Measurements from ENCODE around the gene HPS5.
A peak's percentile ranks its signal among the peaks of the same experiment; 100 is the strongest.
"Not testable (repeated sequence)": the region's sequence is repeated elsewhere in the genome, so short reads cannot be mapped to it uniquely, and the experiment has no call there.

The HPS5 gene

GRCh38 chr11:18321969-18322711 lies at the start of gene HPS5, which contains the start of gene GTF2H1:
Gene HPS5 (minus strand): TSS chr11:18322140. CDS start chr11:18317858, 4,282 bp downstream.
Gene GTF2H1 (plus strand): TSS chr11:18322567. CDS start chr11:18333075, 10,508 bp downstream.
- peak; percentile 94 for DNase-seq

DNA sequence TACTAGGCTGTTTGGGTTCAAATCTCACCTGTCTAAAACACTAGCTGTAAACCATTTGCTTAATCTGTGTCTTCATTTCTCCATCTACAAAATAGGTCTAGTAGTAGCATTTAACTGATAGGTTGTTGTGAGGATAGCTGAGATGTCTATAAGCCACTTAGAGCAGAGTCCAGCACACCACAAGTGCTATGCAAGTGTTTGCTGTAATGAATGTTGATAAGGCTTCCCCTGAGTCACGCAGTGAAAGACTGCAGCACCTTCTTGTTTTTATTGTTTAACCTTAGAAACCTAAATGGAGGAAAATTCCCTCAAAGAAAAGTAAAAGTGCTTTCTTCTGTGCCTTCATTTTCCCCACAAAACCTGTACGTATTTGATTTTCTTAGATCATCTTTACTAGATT lies 49.3 kb upstream of the HPS5 start:
- no peak for DNase-seq

DNA sequence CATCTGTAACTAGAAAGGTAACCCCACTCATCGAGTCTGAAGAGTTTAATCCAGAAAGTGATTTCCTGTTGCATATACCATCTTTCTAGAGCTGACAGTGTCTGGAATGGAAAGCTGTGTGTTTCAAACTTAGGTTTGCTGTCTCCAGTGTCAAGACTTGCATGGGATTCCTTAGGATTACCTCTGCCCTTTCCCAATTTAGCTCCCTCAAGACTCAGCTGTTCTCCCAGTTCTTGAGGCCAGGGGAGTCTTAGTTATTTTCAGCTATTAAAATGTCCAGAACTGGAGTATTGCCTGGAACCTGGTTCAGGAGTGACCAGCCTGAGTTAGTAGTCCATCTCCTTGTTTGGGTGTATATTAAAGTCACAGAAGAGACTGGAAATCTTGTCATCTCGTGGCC lies 47.5 kb upstream of the HPS5 start:
- DNase-seq, result no peak

- DNase-seq, result no peak
These were observed 46.3 kb upstream of the HPS5 start for GRCh38 chr11:18368221-18368620.

GRCh38 chr11:18367431-18367830 lies 45.5 kb upstream of the HPS5 start:
- no peak for DNase-seq

- DNase-seq, result no peak
These were observed 44.3 kb upstream of the HPS5 start for GRCh38 chr11:18366286-18366685.

DNA sequence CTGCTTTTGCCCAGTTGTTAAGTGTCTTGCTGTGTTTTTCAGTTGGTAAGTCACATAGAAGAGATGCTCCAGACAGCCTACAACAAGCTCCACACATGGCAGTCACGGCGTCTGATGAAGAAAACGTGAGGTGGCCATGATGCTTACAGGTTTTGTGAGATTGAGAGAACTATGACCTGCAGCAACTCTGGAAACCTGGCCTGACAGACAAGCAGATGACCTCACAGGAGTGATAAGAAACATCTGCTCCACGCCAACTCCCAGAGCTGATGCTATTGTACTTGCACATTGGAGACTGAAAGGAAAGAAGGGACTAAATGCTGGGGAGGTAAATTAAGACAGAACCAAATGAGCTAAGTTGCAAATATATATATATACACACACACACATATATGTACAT lies 43.8 kb upstream of the HPS5 start:
- DNase-seq, result no peak

DNA sequence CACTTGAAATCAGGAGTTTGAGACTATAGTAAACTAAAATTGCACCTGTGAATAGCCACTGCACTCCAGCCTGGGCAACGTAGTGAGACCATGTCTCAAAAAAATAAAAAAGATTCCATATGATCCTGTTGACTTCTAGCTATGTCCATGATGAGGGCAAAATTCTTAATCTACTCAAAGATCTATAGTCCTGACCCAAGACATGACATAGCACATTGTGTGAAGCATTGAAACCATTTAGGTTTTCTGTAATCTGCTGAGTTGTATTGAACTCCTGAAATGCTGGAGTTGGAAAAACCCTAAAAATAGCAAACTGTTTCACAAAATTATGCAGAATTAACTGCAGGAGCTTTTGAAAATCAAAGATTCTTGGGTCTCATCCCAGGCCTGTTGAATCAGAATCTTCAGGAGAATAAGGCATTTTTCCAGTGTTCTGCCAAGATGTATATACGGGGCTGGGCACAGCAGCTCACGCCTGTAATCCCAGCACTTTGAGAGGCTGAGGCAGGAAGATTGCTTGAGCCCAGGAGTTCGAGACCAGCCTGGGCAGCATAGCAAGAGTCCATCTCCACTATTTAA lies 42.6 kb upstream of the HPS5 start:
- no peak for DNase-seq

DNA sequence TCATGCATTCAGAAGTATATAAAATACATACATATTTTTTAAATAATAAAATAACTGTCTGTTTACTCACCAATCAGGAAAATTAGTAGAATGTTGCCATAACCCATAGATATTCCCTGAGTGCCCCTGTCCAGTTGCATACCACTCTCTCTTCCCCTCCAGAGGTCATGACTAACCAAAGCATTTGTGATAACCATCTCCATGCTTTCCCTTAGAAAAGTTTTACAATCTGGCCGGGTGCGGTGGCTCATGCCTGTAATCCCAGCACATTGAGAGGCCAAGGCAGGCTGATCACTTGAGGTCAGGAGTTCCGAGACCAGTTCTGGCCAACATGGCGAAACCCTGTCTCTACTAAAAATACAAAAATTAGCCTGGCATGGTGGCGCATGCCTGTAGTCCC lies 39.2 kb upstream of the HPS5 start:
- no peak for DNase-seq

DNA sequence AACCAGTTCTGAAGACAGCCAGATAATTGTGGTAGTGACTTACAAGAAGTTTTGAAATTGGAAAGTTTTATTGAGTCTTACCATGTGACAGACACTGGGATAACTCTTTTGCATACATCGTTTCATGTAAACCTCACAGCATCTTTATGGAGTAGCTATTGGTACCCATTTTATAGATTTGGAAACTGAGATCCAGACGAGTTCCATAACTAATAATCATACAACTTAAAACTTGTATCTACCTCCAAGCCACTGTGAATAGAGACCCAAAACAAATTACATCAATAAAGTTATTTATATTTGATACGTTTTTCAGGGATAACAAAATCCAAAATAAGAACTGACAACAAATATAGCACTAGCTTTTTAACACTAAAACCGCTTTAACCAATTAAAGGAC lies 36.7 kb upstream of the HPS5 start:
- DNase-seq, result no peak

- DNase-seq, result no peak
These were observed 30.6 kb upstream of the HPS5 start for GRCh38 chr11:18352581-18352980.

DNA sequence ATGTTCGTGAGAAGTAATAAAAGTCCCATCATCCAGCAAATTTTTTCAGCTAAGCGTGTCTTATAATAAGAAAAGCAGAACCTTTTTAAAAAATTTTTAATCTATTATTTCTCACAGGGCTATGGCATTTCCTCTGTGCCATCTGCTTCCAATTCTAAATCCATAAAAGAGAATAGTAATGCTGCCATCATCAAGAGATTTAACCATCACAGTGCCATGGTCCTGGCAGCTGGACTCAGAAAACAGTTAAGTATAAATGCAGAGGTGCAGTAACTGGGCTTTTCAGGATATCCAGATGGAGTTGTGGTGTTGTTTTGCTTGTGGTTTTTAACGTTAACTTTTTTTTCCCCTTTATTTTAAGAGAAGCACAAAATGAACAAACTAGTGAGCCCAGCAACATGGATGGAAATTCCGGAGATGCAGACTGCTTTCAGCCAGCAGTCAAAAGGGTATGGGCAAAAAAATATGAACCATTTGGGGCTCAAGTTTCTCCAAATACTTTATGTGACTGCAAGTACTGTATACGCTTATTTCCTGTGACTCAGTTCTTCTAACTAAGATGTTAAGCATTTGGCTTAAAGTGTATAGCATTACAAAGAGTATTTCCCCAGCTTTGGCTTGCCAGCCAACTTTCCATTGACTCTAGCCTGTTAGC lies 25.7 kb upstream of the HPS5 start:
- no peak for DNase-seq

DNA sequence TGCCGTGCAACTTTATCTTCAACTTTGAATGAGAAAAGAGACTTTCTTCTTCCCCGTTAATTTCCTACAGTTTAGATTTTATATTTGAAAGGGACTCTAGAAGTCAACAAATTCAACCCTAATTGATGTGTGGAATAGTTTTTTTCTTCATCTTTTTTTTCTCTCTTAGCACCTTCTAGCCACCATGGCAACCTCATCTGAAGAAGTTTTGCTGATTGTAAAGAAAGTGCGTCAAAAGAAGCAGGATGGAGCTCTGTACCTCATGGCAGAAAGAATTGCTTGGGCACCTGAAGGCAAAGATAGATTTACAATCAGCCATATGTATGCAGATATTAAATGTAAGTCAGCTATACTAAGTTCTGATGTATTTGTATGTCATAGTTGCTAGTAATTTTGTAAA lies 11.0 kb upstream of the HPS5 start:
- DNase-seq, result no peak

- DNase-seq, result no peak
These were observed 10.4 kb upstream of the HPS5 start for GRCh38 chr11:18332302-18332701.

DNA sequence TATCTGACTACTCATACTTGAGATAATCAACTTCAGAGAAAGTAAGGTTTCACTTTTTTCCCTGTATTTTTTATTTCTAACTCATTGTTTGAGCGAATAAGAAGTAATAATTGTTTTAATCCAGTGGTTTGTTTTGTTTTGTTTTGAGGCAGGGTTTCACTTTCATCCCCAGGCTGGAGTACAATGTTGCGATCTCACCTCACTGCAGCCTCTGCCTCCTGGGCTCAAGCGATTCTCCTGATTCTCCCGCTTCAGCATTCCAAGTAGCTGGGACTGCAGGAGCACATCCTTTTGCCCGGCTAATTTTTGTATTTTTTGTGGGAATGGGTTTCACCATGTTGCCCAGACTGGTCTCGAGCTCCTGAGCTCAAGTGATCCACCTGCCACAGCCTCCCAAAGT lies 9.0 kb upstream of the HPS5 start:
- no peak for DNase-seq

- DNase-seq, result no peak
These were observed 7.4 kb upstream of the HPS5 start for GRCh38 chr11:18329196-18329870.

GRCh38 chr11:18324381-18324780 lies 2.4 kb upstream of the HPS5 start:
- no peak for DNase-seq

DNA sequence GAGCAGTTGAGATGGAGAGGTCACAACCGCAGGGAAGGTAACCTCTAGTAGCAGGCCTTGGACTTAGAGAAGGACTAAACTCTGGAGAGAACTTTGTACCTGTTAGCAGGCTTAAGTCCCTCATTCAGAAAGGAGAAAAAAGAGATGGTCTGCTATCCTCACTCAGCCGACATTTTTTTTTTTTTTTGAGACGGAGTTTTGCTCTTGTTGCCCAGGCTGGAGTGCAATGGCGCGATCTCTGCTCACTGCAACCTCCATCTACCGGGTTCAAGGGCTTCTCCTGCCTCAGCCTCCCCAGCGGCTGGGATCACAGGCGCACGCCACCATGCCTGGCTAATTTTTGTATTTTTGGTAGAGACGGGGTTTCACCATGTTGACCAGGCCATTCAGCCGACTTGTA lies 1.9 kb upstream of the HPS5 start:
- not testable (repeated sequence) for DNase-seq

DNA sequence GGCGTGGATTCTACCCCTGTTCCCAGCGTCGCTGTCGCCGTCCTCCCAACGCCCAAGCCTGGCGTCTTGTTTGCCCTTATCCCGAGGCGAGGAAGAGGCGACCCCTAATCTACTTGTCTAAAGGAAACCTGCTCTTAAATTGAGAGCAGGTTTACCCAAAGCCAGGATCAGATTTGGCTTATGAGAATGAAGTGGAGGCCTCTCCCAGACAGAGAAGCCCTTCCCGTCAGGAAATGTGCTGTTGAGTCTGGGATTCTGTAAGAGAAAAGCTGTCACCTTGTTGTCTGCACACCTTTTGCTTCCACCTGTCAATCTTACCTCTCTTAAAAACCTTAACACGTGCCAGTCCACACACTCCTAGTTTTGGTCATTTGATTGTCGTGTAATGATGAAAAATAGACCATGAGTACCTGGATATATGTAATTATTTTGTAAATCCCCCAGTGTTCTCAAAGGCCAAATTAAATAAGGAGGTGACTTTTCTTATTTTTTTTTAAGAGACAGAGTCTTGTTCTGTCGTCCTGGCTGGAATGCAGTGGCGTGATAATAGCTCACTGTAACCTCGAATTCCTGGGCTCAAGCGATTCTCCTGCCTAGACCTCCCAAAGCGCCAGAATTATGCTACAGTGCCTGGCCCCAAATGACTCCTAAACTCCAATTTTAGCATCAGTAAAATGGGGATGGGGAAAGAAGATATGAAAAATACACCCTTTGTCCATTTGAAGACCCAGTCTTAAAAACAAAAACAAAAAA lies 1.1 kb upstream of the HPS5 start:
- DNase-seq, result no peak

DNA sequence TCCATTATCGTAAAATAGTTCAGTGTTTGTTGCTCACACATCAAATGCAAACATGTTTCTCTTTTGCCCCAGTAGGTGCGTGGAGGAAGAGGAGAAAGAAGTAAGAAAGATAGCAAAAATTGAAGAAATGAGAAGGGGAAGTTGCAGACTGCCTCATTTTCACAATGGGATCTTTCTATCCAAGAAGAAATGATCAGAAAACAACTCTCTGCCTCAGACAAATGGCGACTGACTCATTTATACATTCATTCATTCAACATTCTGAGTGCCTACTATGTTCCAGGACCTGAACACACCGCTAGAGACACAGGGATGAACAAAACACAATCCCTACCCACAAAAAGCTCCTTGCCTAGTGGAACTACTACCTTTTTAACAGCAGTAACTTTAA lies 367 bp downstream of the HPS5 start:
- peak; percentile 35 for DNase-seq

DNA sequence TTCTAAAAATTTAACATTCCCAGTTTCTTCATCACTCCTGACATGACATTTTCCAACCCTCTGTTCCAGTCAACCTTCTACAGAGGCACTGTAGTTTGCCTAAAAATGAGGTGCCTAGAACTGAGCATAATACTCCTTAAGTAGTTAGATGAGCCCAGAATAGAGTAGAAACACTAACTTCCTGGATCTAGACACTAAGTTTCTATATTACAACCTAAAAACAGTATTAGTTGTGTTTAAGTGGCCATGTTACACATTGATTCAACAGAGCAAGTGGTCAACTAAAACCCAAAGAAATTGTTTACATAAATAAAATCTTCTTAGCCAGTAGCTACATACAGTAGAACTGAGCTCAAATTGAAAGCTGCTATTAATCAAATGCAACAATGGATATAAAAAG lies 1.3 kb downstream of the HPS5 start:
- no peak for DNase-seq

- no peak for DNase-seq
These were observed 2.0 kb downstream of the HPS5 start for GRCh38 chr11:18319914-18320313.

- DNase-seq, result no peak
These were observed 4.4 kb downstream of the HPS5 start for GRCh38 chr11:18317551-18317950.
